Epithelial cell of esophagus (primary cell): Measurements from ENCODE around the gene PMEL.

ENCODE experiments used
- DNase-seq: peaks from one replicate; pipeline ENCODE4 v3.0.0; 2010; ENCODE audit warnings: low read depth
- H3K4me3 ChIP-seq: 2 replicates; pipeline ENCODE4 v1.5.1; 2011; ENCODE audit warnings: mild to moderate bottlenecking, low read length, control low read depth
- TF ChIP-seq, protein P1 (sequence below): IDR thresholded peaks from 2 replicates; pipeline ENCODE4 v1.5.1; 2011; ENCODE audit warnings: low read depth, mild to moderate bottlenecking, low read length, control low read depth, inconsistent platforms; ENCODE audit not compliant: insufficient read depth; ENCODE audit errors: missing control alignments

Gene PMEL

DNA sequence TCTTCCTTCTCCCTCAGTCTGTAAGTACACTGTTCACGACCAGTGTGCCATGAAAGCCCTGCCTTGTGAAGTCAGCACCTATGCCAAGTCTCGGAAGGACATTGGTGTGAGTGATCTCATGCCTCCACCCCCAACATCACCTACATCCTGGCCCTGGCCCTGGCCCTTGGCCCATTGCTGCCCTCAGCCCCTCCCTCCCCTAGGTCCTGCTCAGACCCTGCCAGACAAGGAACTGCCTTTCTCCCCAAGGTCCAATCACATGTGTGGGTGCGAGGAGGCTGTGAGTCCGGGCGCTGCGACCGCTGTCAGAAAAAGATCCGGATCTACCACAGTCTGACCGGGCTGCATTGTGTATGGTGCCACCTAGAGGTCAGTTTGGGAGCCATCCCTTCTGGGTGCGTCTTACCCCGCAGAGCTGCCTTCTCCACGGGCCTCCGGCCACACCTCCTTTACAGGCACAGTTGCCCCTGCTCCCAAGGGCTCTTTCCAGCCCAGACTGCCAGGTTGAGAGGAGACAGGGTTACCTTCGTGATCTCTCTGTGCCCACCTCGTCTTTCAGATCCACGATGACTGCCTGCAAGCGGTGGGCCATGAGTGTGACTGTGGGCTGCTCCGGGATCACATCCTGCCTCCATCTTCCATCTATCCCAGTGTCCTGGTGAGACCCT, 25.6 kb downstream of the PMEL start:
- peak; percentile 91 for DNase-seq
- H3K4me3 ChIP-seq = no peak overlapping the region
- TF ChIP-seq, protein P1, sequence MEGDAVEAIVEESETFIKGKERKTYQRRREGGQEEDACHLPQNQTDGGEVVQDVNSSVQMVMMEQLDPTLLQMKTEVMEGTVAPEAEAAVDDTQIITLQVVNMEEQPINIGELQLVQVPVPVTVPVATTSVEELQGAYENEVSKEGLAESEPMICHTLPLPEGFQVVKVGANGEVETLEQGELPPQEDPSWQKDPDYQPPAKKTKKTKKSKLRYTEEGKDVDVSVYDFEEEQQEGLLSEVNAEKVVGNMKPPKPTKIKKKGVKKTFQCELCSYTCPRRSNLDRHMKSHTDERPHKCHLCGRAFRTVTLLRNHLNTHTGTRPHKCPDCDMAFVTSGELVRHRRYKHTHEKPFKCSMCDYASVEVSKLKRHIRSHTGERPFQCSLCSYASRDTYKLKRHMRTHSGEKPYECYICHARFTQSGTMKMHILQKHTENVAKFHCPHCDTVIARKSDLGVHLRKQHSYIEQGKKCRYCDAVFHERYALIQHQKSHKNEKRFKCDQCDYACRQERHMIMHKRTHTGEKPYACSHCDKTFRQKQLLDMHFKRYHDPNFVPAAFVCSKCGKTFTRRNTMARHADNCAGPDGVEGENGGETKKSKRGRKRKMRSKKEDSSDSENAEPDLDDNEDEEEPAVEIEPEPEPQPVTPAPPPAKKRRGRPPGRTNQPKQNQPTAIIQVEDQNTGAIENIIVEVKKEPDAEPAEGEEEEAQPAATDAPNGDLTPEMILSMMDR = peak; percentile 92

DNA sequence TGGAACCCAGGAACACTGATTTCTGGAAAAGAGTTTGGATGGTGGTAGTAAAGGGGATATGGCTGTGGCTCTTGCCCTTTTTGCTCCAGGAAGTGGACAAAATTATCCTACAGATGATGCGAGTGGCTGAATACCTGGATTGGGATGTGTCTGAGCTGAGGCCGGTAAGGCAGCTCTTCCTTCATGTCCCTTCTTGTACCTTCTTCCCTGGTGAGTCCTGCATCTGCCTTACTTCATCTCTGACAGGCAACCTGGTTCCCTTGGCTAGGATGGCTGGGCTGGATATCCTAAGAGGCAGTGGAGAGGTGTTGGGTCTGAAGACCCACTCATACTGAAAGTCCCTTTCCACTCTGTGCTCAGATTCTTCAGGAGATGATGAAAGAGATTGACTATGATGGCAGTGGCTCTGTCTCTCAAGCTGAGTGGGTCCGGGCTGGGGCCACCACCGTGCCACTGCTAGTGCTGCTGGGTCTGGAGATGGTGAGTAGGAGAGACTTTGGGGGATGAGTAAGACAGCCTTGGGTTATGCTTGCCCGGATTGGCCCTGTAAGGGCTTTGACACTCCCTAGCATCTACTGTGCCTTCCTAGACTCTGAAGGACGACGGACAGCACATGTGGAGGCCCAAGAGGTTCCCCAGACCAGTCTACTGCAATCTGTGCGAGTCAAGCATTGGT, 26.9 kb downstream of the PMEL start:
- no peak overlapping the region for H3K4me3 ChIP-seq
- TF ChIP-seq, protein P1 = no peak
- peak; percentile 67 for DNase-seq

DNA sequence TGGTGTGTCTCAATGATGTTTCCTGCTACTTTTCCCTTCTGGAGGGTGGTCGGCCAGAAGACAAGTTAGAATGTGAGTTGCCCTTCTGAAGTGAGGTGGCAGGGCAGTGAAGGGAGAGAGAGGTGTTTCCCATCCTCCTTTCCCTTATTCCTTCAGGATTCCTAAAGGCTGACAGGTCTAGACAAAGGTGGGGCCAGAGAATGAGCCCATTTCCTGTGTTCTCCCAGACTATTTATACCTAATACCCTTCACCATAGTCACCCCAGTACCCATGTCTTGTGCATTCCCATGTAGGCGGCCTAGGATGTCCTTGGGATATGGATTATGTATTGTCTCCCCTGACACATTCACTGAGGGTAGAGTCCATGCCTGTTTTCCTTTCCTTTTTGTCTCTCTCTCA, 27.9 kb downstream of the PMEL start:
- DNase-seq = peak; percentile 91
- no peak overlapping the region for H3K4me3 ChIP-seq
- TF ChIP-seq, protein P1 = no peak

DNA sequence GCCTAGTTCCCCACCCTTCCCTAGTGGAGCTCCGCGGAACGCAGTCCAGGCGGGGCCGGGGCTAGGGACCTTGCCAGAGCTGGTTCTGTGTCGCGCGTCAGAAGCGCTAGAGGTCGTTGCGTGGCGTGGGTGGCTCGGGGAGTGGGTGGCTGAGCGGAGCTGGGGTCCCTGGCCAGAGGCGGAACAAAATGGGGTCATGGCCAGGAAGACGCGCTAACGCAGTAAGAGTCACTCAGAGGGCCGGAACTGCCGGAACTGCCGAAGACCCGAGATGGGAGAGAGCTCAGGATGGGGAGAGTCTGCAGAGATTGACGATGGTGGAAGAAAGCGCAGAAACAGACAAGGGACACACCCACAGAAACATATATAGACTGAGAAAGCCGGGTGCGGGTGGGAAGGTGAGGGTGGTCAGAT, 30.1 kb downstream of the PMEL start:
- H3K4me3 ChIP-seq = no peak overlapping the region
- DNase-seq = no peak
- TF ChIP-seq, protein P1 = no peak

DNA sequence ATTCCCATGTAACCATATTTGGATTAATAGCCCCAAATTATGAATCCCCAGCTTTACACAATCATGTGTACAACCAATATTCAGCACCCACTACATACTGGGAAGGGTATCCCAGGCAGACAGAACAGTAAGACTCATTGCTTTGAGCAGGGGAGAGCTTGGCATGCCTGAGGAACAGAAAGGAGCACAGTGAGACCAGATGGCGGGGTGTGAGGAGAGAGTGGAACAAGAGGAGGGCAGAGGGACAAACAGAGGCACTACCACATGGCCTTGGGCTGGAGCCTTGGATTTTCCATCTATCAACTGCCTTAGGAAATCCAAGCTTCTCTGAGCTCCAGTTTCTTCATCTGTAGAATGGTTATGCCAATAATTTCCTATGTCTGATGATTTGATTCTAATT, 31.1 kb downstream of the PMEL start:
- no peak for DNase-seq
- H3K4me3 ChIP-seq = no peak overlapping the region
- TF ChIP-seq, protein P1 = no peak

DNA sequence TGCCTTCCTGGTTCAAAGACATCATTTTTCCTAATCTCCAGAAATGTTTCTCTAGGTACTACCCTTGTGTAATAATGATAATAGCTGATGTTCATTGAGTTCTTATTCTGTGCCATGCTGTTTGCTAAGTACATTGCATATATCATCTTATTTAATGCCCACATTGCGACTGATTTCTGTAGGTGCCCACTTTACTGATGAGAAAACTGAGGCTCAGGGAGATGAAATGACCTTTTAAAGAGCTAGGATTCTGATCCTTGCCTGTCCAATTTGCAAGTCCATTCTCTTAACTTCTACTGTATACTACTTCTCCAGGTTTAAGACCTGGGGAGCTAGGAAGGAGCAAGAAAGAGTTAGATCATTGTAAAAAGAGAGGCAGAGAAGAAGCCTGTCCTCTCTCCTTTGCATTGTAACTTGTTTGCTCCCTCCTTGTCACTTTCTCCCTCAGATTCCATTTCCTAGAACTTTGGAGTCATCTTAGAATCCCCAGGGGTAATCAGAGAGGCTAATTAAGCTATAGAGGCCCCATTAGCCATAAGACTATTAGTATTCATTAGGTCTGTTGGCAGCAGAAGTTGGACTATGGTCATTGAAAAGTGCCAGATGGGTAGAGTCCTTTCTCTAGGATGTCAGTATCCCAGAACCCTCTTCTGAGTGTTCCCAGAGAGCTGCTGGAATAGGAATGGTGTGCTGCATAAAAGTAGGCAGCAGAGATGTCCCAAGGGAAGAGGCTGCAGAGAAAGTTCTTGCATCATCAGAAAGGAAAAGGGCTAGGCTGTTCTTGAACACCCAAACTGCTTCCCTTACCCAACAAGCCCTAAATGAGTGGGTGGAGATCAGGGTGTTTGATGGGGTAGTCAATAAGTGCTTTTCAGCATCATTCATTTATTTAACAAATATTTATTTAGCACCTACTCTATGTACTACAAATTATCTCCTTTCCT, 31.8 kb downstream of the PMEL start:
- TF ChIP-seq, protein P1 = no peak
- DNase-seq = no peak
- H3K4me3 ChIP-seq = peak overlapping the region; percentile 92
